ENCODE data around the gene ME1.
"Not testable (repeated sequence)": the region's sequence is repeated elsewhere in the genome, so short reads cannot be mapped to it uniquely, and the experiment has no call there.

ME1 gene

GRCh38 chr6:83430611-83431544 is at the start of gene ME1:
TSS of gene ME1 (minus strand) at chr6:83431051. CDS start at chr6:83430954, 97 bp downstream.
- DNase-seq, result peak; percentile 40

- no peak for DNase-seq
Observed at GRCh38 chr6:83480470-83480869, 49.6 kb upstream of the ME1 start.

GRCh38 chr6:83479389-83479788 is 48.5 kb upstream of the ME1 start:
- no peak for DNase-seq

- no peak for DNase-seq
Observed at GRCh38 chr6:83476971-83477370, 46.1 kb upstream of the ME1 start.

- no peak for DNase-seq
Observed at GRCh38 chr6:83474309-83474708, 43.5 kb upstream of the ME1 start.

- DNase-seq, result no peak
Observed at GRCh38 chr6:83472767-83473166, 41.9 kb upstream of the ME1 start.

- no peak for DNase-seq
Observed at GRCh38 chr6:83470587-83470986, 39.7 kb upstream of the ME1 start.

GRCh38 chr6:83470001-83470400 is 39.1 kb upstream of the ME1 start:
- no peak for DNase-seq

- no peak for DNase-seq
Observed at GRCh38 chr6:83467620-83468036, 36.8 kb upstream of the ME1 start.

GRCh38 chr6:83466328-83466727 is 35.5 kb upstream of the ME1 start:
- DNase-seq, result no peak

GRCh38 chr6:83464381-83465140 is 33.7 kb upstream of the ME1 start:
- no peak for DNase-seq

- DNase-seq, result no peak
Observed at GRCh38 chr6:83463886-83464285, 33.0 kb upstream of the ME1 start.

- no peak for DNase-seq
Observed at GRCh38 chr6:83462524-83462923, 31.7 kb upstream of the ME1 start.

GRCh38 chr6:83461438-83461837 is 30.6 kb upstream of the ME1 start:
- no peak for DNase-seq

- no peak for DNase-seq
Observed at GRCh38 chr6:83459663-83460062, 28.8 kb upstream of the ME1 start.

- not testable (repeated sequence) for DNase-seq
Observed at GRCh38 chr6:83450015-83450414, 19.2 kb upstream of the ME1 start.

- not testable (repeated sequence) for DNase-seq
Observed at GRCh38 chr6:83444086-83444699, 13.3 kb upstream of the ME1 start.

GRCh38 chr6:83443516-83443915 is 12.7 kb upstream of the ME1 start:
- DNase-seq, result no peak

- no peak for DNase-seq
Observed at GRCh38 chr6:83442752-83443151, 11.9 kb upstream of the ME1 start.

- DNase-seq, result no peak
Observed at GRCh38 chr6:83439201-83439600, 8.3 kb upstream of the ME1 start.

- no peak for DNase-seq
Observed at GRCh38 chr6:83436674-83437073, 5.8 kb upstream of the ME1 start.

- DNase-seq, result no peak
Observed at GRCh38 chr6:83433177-83433576, 2.3 kb upstream of the ME1 start.

- DNase-seq, result no peak
Observed at GRCh38 chr6:83432636-83433035, 1.8 kb upstream of the ME1 start.
